OCI-LY7 (cell line): ENCODE results near the gene HOXD4. TPM values are rescaled to one million over a fixed set of nuclear protein-coding genes. Genes with fewer than 3 reads are reported as not detected.

ENCODE experiments used
- BruUV-seq: library from RNA; stranded (reverse); fragments of 400-500 nt; replicated peaks from 2 replicates; lab custom pipeline; 2021; lab: Mats Ljungman, UMichigan
- CTCF ChIA-PET: fragments of 300-600 bp; sonication (Branson Sonifier 250); formaldehyde crosslinking; loops from one replicate; lab custom pipeline; 2022; ENCODE audit warnings: antibody characterized with exemption; ENCODE audit not compliant: unreplicated experiment; lab: Charles Lee
- POLR2A ChIA-PET: fragments of 300-600 bp; sonication (Branson Sonifier 250); formaldehyde crosslinking; loops from one replicate; lab custom pipeline; 2022; ENCODE audit warnings: antibody characterized with exemption; lab: Charles Lee
- DNase-seq: peaks from one replicate; pipeline ENCODE4 v3.0.0-alpha.2; 2015; ENCODE audit warnings: low spot score
- H2AFZ ChIP-seq: fragments of 200-600 bp; sonication (generic), shearing (Covaris generic); 2 replicates; pipeline ENCODE4 v1.6.1; 2014; ENCODE audit warnings: mild to moderate bottlenecking, antibody characterized with exemption, low read length, moderate library complexity
- H3K27ac ChIP-seq: fragments of 200-600 bp; sonication (generic); 2 replicates; pipeline ENCODE4 v1.5.1; 2014; ENCODE audit warnings: mixed run types, low read depth, mild to moderate bottlenecking, moderate library complexity, low read length, inconsistent platforms; ENCODE audit not compliant: poor library complexity, severe bottlenecking
- H3K36me3 ChIP-seq: fragments of 200-600 bp; sonication (generic); 2 replicates; pipeline ENCODE4 v1.6.1; 2014; ENCODE audit warnings: mild to moderate bottlenecking, antibody characterized with exemption, low read length, moderate library complexity, mixed read lengths; ENCODE audit not compliant: insufficient read depth
- H3K4me1 ChIP-seq: fragments of 200-600 bp; sonication (generic); 2 replicates; pipeline ENCODE4 v1.5.1; 2014; ENCODE audit warnings: mild to moderate bottlenecking, low read length; ENCODE audit not compliant: insufficient read depth, poor library complexity, severe bottlenecking
- H3K4me2 ChIP-seq: fragments of 200-600 bp; sonication (generic); 2 replicates; pipeline ENCODE4 v1.6.1; 2014; ENCODE audit warnings: mild to moderate bottlenecking, low read length
- H3K4me3 ChIP-seq: fragments of 200-600 bp; sonication (generic); 2 replicates; pipeline ENCODE4 v1.5.1; 2014; ENCODE audit warnings: mild to moderate bottlenecking, low read depth, low read length; ENCODE audit not compliant: poor library complexity, severe bottlenecking
- H3K79me2 ChIP-seq: fragments of 200-600 bp; sonication (generic); 2 replicates; pipeline ENCODE4 v1.6.1; 2016; ENCODE audit warnings: low read depth, mild to moderate bottlenecking, low read length, moderate library complexity, mixed read lengths; ENCODE audit not compliant: insufficient read depth
- H3K9me2 ChIP-seq: fragments of 200-600 bp; sonication (generic); 2 replicates; pipeline ENCODE4 v1.6.1; 2016; ENCODE audit warnings: mild to moderate bottlenecking, low read length, mixed read lengths; ENCODE audit not compliant: insufficient read depth
- H3K9me3 ChIP-seq: fragments of 200-600 bp; sonication (generic); 2 replicates; pipeline ENCODE4 v1.6.1; 2014; ENCODE audit warnings: mild to moderate bottlenecking, mixed run types, low read length, mixed read lengths
- H4K20me1 ChIP-seq: fragments of 200-600 bp; sonication (generic); 2 replicates; pipeline ENCODE4 v1.6.1; 2014; ENCODE audit warnings: mild to moderate bottlenecking, antibody characterized with exemption, low read length, moderate library complexity, mixed read lengths; ENCODE audit not compliant: insufficient read depth
- CTCF ChIP-seq: fragments of 200-600 bp; sonication (generic); conservative IDR thresholded peaks from 2 replicates; pipeline ENCODE4 v1.5.1; 2014; ENCODE audit warnings: mild to moderate bottlenecking, antibody characterized with exemption, low read length, moderate library complexity, mixed read lengths
- EZH2phosphoT487 ChIP-seq: fragments of 200-600 bp; sonication (generic); IDR thresholded peaks from 2 replicates; pipeline ENCODE4 v1.6.1; 2018; ENCODE audit warnings: low read depth, borderline replicate concordance, mild to moderate bottlenecking, mixed run types, antibody characterized with exemption, low read length, moderate library complexity, mixed read lengths
- intact Hi-C: fragments of 100-400 bp; cut with micrococcal nuclease; formaldehyde crosslinking; loops from one replicate; pipeline ENCODE4 v1.10.0; 2022; ENCODE audit not compliant: unreplicated experiment
- total RNA-seq, 2 experiments: library from RNA; depleted of rRNA in 1 of 2; stranded (reverse); fragments of >200 nt in 1 of 2; shearing (Covaris generic) in 1 of 2; gene quantifications; 2 replicates each; pipeline ENCODE4 v1.2.3, GENCODE V29; 2014 to 2022

HOXD4 gene
- total RNA-seq, 2 experiments from 2014 or later = not detected

- no peak overlapping the region for H2AFZ ChIP-seq
- H3K9me3 ChIP-seq = no peaks in the 10 kb centered on the region
- no peaks in the 10 kb centered on the region for H3K9me2 ChIP-seq
- no peaks in the 10 kb centered on the region for H3K4me1 ChIP-seq
- DNase-seq = no peak
- no peak overlapping the region for H3K4me3 ChIP-seq
- BruUV-seq = no TSS peak
- H3K79me2 ChIP-seq = no peaks in the 10 kb centered on the region
- H3K36me3 ChIP-seq = no peaks in the 10 kb centered on the region
- intact Hi-C loops = no loop called here
- no peak overlapping the region for H3K4me2 ChIP-seq
- TF ChIP-seq EZH2phosphoT487 (no peak), CTCF (no peak)
- CTCF ChIA-PET = no interaction called here
- no peak overlapping the region for H3K27ac ChIP-seq
- H4K20me1 ChIP-seq = no peaks in the 10 kb centered on the region
- POLR2A ChIA-PET = no interaction called here
Measured at GRCh38 chr2:176189681-176190641, 38.6 kb downstream of the HOXD4 start.

GRCh38 chr2:176192351-176192750, 41.0 kb downstream of the HOXD4 start:
- H2AFZ ChIP-seq = no peak overlapping the region
- H4K20me1 ChIP-seq = no peaks in the 10 kb centered on the region
- DNase-seq = no peak
- no peak overlapping the region for H3K4me2 ChIP-seq
- H3K9me3 ChIP-seq = no peaks in the 10 kb centered on the region
- ChIA-PET POLR2A (interaction anchor here (0.5 to 0.9 kb wide), 2 partner anchors 11 to 417 kb away, joined by 3 read pairs; no protein-coding TSS in a partner anchor), CTCF (no interaction called here)
- H3K4me3 ChIP-seq = no peak overlapping the region
- TF ChIP-seq EZH2phosphoT487 (no peak), CTCF (no peak)
- BruUV-seq = no TSS peak
- no peak overlapping the region for H3K27ac ChIP-seq
- intact Hi-C loops = no loop called here
- H3K9me2 ChIP-seq = no peaks in the 10 kb centered on the region
- no peaks in the 10 kb centered on the region for H3K36me3 ChIP-seq
- H3K79me2 ChIP-seq = no peaks in the 10 kb centered on the region
- no peaks in the 10 kb centered on the region for H3K4me1 ChIP-seq

GRCh38 chr2:176193048-176193447, 41.7 kb downstream of the HOXD4 start:
- intact Hi-C loops = no loop called here
- ChIA-PET CTCF (no interaction called here), POLR2A (interaction anchor here (0.9 kb wide), 1 partner anchor 12 kb away, joined by 3 read pairs; no protein-coding TSS in a partner anchor)
- H3K9me3 ChIP-seq = no peaks in the 10 kb centered on the region
- no peaks in the 10 kb centered on the region for H3K36me3 ChIP-seq
- no peaks in the 10 kb centered on the region for H3K4me1 ChIP-seq
- no peaks in the 10 kb centered on the region for H4K20me1 ChIP-seq
- no peaks in the 10 kb centered on the region for H3K9me2 ChIP-seq
- no peaks in the 10 kb centered on the region for H3K79me2 ChIP-seq
- no peak overlapping the region for H3K4me2 ChIP-seq
- TF ChIP-seq EZH2phosphoT487 = no peak
- no peak for TF ChIP-seq CTCF
- DNase-seq = no peak
- no peak overlapping the region for H3K27ac ChIP-seq
- no TSS peak for BruUV-seq
- no peak overlapping the region for H3K4me3 ChIP-seq
- no peak overlapping the region for H2AFZ ChIP-seq
